Measurements from ENCODE around the gene EEA1.

Gene EEA1

GRCh38 chr12:92890601-92891106 is 38.4 kb downstream of the EEA1 start:
- no peak for DNase-seq (ENCODE audit: low read depth in 2 of 2)

DNA sequence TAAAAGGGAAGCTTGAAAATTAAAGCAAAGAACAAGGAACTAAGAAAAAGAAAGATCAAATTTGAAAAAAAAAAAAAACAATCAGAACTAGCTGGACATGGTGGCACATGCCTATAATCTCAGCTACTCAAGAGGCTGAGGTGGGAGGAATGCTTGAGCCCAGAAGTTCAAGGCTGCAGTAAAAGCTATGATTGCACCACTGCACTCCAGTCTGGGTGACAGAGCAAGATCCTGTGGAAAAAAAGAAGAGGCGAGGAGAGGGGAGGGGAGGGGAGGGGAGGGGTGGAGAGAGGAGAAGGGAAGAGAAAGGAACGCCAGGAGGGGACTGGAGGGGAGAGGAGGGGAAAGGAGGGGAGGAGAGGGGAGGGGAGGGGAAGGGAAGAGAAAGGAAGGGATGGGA is 43.0 kb downstream of the EEA1 start:
- DNase-seq (ENCODE audit: low read depth in 2 of 2) = no peak

- DNase-seq (ENCODE audit: low read depth in 2 of 2) = no peak
Observed at GRCh38 chr12:92879698-92880322, 49.3 kb downstream of the EEA1 start.

DNA sequence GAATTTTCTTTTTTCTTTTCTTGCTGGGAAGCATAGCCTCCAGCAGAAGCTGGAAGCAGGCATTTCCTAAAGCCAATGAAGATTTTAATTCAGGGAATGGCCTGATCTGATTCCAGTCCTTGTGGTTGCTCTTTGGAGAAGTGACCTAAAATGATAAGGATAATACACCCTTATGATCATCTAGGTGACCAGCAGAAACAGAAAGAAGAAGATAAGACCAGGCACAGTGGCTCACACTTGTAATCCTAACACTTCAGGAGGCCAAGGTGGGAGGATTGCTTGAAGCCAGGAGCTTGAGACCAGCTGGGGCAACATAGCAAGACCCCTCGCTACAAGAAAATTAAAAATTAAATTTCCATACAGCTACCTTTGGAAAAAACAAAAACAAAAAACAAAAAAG is 51.2 kb downstream of the EEA1 start:
- DNase-seq (ENCODE audit: low read depth in 2 of 2) = no peak

DNA sequence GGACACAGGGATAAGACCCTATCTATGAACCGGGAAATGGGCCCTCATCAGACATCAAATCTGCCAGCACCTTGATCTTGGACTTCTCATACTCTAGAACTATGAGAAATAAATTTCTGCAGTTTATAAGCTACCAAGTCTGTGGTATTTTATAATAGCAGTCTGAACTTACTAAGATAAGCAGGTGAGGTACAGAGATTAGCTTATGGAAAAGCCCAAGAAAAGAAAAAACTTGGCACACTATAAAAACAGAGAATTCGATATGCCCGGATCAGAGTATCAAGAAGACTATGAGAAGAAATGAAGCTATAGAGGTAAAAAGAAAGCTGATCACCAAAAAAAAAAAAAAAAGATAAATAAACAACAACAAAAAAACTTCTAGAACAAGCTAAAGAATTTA is 52.6 kb downstream of the EEA1 start:
- DNase-seq (ENCODE audit: low read depth in 2 of 2) = no peak

DNA sequence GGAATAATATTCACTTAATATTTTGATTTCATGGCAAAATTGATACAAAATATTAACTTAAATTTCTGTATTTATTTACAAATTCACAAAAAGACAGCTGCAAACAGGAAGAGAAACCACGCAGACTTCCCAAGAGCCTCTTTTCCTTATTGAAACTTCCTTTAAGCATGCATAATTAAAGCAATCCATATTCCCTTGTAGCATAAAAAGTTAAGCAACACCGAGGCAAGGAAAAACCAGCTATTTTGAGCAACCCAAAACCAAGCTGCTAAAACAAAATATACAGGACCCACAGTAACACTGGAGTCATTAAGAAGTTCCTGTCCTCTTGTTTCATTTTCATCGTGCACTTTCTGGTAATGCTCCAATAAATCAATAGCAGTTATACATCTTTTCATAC is 58.0 kb downstream of the EEA1 start:
- DNase-seq (ENCODE audit: low read depth in 2 of 2) = no peak

DNA sequence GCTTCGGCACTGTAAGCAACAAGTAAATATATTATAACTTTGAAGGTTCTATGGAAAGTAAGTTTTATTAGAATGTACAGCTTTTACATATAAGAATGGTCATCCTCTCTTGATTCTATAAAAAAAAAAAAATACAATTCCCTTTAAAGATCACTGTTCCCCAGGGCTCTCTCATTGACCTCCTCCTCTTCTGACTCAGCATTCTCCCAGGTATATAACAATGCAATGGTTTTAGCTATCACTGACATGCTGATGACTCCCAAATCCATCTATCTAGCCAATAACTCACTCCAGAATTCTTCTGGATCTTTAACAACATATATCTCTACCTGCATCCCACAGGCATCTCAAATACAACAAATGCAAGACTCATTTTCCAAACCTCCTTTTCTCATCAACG is 62.7 kb downstream of the EEA1 start:
- no peak for DNase-seq (ENCODE audit: low read depth in 2 of 2)

DNA sequence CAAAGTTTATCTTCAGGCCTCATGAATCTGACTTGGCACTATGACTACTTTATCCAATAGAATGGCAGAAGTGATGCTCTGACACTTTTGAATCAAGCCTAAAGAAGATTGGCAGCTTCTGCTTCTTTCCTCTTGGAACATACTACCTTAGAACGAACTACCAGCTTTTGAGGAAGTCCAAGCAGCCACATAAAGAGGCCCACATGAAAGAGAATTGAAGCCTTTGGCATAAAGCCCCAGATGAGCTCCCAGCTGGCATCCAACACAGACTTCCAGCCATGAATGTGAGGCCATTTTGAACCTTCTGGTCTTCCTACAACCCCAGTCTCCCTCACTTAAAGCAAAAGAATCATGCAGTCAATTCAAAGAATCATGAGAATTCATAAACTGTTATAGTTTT is 65.8 kb downstream of the EEA1 start:
- no peak for DNase-seq (ENCODE audit: low read depth in 2 of 2)

DNA sequence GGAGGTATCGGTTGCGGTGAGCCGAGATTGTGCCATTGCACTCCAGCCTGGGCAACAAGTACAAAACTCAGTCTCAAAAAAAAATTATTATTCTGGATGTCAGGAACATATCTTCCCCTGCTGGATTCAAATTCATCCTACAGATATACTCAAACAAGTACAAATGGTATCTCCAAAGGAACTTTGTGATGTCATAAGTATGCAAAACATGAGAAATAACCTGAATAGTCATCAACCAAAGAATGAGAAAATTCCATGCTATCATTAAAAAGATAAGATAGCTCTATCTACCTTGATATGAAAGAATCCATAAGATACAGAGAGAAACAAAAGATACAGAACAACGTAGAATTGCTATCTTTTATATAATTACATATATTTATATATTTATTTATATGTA is 67.7 kb downstream of the EEA1 start:
- DNase-seq (ENCODE audit: low read depth in 2 of 2) = no peak

GRCh38 chr12:92860521-92860920 is 68.6 kb downstream of the EEA1 start:
- no peak for DNase-seq (ENCODE audit: low read depth in 2 of 2)

DNA sequence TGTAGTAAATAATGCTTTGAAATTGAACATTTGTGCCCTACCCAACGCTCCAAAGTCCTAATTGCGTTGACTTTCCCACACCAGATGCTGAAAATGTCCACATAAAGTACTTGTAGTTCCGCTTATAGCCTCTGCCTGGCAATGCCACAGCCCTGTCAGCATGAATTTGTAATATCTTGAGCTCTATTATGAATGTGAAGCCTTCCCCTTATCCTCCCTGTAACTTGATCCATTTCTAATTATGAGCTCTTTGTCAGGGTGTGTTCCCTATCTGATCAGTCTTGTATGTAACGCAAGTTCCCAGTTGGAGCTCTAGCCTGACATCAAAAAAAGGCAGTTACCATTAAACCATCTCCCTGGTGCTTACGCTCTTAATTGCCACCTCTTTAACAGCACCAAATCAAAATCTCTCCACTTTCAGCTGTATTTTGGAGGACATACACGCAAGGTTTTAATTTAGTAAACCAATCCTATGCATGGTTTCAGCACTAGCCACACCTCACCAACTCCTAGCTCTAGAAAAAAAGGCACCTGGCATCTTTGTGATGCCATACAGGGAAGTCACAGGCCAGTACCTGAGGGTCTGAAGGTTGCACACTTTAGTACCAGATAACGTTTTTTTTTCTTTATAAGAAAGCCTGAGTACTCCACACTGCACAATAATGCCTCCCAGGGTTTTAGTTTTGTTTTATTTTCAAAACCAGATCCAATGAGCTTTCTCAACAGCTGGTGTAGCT is 69.3 kb downstream of the EEA1 start:
- no peak for DNase-seq (ENCODE audit: low read depth in 2 of 2)

DNA sequence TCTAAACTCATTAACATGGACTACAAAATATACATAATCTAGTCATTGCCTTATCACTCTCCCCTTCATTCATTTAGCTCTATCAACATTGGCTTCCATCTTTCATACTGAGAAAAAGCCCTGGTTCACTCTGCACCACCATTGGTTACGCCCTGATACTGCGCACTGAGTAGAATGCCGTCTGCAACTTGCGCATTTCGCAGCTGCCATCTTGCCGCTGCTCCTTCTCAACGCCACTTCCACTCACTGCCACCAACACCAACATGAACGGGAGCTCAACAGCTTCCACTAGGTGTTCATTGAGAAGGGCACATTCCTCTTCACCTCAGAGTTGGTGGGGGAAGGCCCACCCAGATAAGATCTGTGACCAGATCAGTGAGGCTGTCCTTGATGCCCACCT is 71.3 kb downstream of the EEA1 start:
- DNase-seq (ENCODE audit: low read depth in 2 of 2) = no peak

DNA sequence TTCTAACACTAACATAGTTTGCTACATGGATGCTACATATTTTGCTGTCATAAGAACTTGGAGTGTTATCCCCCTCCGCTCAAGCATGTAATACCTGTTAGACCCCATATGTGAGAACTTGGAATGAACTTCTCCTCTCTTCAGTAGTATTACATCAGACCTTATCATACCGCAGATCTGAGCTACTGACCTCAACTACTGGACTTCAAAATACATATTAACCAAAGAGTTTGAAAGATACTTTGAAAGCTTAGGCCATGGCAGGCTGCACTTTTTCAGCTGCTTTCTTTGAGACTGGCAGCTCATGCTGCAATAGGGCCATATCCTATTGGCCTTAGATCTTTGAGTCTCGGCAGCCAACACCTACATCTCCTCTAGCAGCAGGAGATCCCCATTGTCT is 74.8 kb downstream of the EEA1 start:
- no peak for DNase-seq (ENCODE audit: low read depth in 2 of 2)

DNA sequence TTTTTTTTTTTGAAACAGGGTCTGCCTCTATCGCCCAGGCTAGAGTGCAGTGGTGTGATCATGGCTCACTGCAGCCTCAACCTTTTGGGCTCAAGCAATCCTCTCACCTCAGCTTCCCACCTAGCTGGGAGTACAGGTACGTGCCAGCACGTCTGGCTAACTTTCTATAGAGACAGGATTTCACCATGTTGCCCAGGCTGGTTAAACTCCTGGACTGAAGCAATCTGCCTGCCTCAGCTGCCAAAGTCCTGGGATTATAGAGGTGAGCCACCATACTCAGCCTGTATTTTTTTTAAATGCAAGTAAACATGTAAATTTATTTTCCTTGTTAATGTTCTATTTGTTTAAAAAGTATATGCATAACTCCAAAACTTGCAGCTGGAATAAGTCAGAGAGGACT is 80.4 kb downstream of the EEA1 start:
- DNase-seq (ENCODE audit: low read depth in 2 of 2) = no peak

GRCh38 chr12:92847368-92847767 is 81.7 kb downstream of the EEA1 start:
- DNase-seq (ENCODE audit: low read depth in 2 of 2) = no peak

GRCh38 chr12:92845329-92845728 is 83.8 kb downstream of the EEA1 start:
- DNase-seq (ENCODE audit: low read depth in 2 of 2) = no peak

DNA sequence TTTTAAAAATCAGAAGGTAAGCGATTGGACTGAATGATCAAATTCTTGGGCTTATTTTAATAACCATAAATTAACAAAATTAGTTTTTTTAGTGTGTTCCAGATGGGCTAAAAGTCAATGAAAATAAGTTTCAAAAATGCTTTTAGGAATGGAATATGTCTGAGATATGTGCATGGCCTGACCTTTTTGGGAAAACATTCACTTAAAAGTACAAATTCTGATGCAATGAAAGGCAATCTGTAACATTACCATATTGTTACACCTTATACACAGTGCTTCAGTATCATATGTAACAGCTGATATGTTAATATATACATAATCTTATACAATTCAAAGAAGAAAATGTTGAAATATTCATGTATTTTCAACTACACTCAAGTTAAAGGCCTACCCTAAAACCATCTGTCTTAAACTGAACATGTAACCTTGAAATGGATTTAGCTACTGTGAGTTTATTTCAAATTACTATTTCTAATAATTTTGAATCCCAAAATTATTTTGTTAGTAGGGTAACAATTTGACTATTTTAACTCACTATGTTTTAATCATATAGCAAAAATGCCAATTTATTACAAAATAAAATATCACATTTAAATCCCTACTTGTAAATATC is 84.8 kb downstream of the EEA1 start:
- DNase-seq (ENCODE audit: low read depth in 2 of 2) = no peak

GRCh38 chr12:92829686-92830282 is 99.3 kb downstream of the EEA1 start:
- no peak for DNase-seq (ENCODE audit: low read depth in 2 of 2)

- DNase-seq (ENCODE audit: low read depth in 2 of 2) = no peak
Observed at GRCh38 chr12:92828565-92828964, 100.5 kb downstream of the EEA1 start.

DNA sequence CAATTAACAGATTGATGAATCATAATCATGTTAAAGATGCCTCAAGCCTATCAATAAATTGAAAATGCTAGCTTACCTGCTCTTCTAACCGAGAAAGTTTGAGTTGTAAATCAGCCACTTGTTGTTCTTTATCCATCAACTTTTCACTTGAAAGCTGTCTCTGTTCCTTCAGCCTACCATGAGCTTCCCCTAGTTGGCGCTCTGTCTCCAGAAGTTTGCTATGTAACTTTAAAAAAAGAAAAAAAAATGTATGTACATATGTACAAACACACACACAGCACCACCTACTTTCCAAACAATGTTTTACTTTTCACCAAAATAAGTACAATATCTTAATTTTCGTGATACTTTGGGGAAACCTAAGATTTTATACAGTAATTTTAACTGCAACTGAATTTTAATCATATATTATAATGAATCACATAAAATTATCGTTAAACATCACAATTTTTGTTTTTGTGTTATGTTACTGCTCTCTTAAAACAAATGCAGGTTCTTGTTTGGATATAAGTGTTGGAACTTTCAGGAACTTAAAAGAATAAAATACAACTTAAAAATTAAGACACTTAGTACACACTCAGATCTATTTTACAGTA is 101.2 kb downstream of the EEA1 start:
- peak; percentile 1 to 12 for DNase-seq (ENCODE audit: low read depth in 2 of 2)

DNA sequence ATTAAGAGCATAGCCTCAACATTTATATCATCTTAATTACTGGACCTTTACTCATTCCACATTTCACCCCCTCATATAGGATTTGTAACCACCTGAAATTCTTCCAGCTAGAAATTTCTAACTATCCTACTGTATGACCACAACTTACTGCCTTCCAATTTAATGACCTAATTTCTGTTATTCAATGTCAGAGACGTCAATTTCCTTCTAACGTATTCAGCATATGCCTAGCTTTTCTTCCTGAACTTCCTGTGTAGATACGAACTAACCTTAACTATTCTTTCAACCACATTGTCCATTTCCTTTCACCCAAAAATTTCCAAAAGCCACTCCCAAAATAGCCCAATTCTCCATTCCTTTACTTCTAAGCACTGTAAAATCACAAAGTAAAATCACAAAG is 108.0 kb downstream of the EEA1 start:
- no peak for DNase-seq (ENCODE audit: low read depth in 2 of 2)

- DNase-seq (ENCODE audit: low read depth in 2 of 2) = no peak
Observed at GRCh38 chr12:92814584-92814983, 114.5 kb downstream of the EEA1 start.
